Brain microvascular endothelial cell (primary cell): Measurements from ENCODE around the gene USP49.

ENCODE experiments used
- DNase-seq: peaks from one replicate; pipeline ENCODE4 v3.0.0-alpha.2; 2020
- H3K27ac ChIP-seq: fragments of 250-450 bp; sonication (Bioruptor Pico); 2 replicates; pipeline ENCODE4 v1.5.1; 2020; ENCODE audit warnings: mild to moderate bottlenecking, moderate library complexity
- H3K27me3 ChIP-seq: fragments of 250-450 bp; sonication (Bioruptor Pico); replicated peaks from 2 replicates; pipeline ENCODE4 v1.5.1; 2020; ENCODE audit warnings: mild to moderate bottlenecking
- H3K36me3 ChIP-seq: fragments of 250-450 bp; sonication (Bioruptor Pico); replicated peaks from 2 replicates; pipeline ENCODE4 v1.5.1; 2020; ENCODE audit warnings: mild to moderate bottlenecking
- H3K4me3 ChIP-seq: 2 replicates; pipeline ENCODE4 v1.5.1; 2011; ENCODE audit warnings: low read depth, mild to moderate bottlenecking, control low read depth, low read length, moderate library complexity
- CTCF ChIP-seq: IDR thresholded peaks from 2 replicates; pipeline ENCODE4 v1.5.1; 2011; ENCODE audit warnings: low read depth, mild to moderate bottlenecking, moderate library complexity, low read length, control low read depth, inconsistent platforms; ENCODE audit errors: missing control alignments
- in situ Hi-C: cut with HindIII; loops from 2 replicates; pipeline ENCODE4 v1.10.0; 2017; ENCODE audit warnings: low sequenced_read_pairs, low pct_ligation_motif_present

USP49 gene

DNA sequence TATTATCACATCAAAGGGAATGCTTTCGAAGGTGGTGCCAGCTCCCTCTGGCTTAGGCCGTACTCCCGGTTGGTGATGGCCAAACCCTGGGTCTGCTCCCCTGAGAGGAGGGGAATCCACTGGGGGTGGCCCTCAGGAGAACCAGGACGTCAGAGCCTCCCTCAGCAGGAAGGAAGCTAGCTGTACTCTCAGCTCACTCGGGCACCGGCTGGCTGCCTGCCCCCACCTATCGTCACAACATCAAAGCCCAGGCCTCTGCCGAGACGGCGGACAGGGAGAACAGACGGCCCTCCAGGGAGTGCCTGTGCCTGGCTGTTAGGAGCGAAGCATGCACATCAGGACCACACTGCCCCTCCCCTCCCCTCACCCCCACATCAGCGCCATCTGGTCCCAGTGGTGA is 138.8 kb downstream of the USP49 start:
- H3K27me3 ChIP-seq: no peaks in the 10 kb centered on the region
- DNase-seq: no peak
- no peak overlapping the region for H3K27ac ChIP-seq
- no peaks in the 10 kb centered on the region for H3K36me3 ChIP-seq
- no peak overlapping the region for H3K4me3 ChIP-seq
- in situ Hi-C loops: no loop called here
- TF ChIP-seq CTCF: no peak

DNA sequence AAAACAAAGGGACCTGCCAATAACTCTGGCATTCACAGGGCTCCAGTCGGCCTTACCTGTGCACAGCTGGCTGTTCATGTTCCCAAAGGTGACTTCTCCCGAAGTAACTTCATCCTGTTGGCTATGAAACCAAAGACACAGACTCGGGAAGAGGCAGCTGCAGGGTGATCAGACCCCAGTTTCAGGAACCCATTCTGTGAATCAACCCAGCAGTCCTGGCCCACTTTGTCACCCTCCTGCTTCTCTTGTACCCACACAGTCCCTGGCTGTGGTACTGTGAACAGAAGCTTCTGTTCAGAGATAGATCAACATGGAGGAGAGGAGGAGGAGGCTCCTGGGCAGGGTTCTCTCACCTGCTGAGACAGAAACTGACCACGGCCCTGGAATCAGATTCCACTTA is 139.3 kb downstream of the USP49 start:
- H3K36me3 ChIP-seq: no peaks in the 10 kb centered on the region
- H3K27me3 ChIP-seq: no peaks in the 10 kb centered on the region
- no peak overlapping the region for H3K27ac ChIP-seq
- no peak for DNase-seq
- in situ Hi-C loops: no loop called here
- no peak for TF ChIP-seq CTCF
- H3K4me3 ChIP-seq: no peak overlapping the region

DNA sequence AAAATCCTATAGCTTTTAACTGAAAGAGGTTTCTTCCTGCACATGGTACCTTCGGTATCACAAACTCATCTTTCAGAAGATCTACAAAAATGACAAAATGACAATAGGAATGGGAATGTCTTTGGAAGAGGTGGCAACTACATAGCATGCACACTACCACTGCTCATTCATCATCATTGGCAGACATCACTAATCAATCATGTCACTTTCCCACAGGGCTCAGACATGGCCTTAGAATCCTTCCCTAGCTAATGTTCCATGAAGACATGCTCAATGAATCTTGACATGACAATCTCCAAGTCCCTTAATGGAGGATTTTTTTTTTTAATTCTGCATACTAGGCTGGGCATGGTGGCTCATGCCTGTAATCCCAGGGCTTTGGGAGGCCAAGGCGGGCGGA is 144.8 kb downstream of the USP49 start:
- TF ChIP-seq CTCF: no peak
- no peaks in the 10 kb centered on the region for H3K27me3 ChIP-seq
- no peak overlapping the region for H3K4me3 ChIP-seq
- no peak for DNase-seq
- H3K36me3 ChIP-seq: no peaks in the 10 kb centered on the region
- no peak overlapping the region for H3K27ac ChIP-seq
- in situ Hi-C loops: no loop called here

- DNase-seq: no peak
- no peak for TF ChIP-seq CTCF
- Histone ChIP-seq H3K27me3 (no peaks in the 10 kb centered on the region), H3K27ac (no peak overlapping the region), H3K36me3 (no peaks in the 10 kb centered on the region), H3K4me3 (no peak overlapping the region)
- in situ Hi-C loops: no loop called here
These were observed 146.6 kb downstream of the USP49 start for GRCh38 chr6:41748542-41748941.

GRCh38 chr6:41748102-41748477 is 147.1 kb downstream of the USP49 start:
- no peak overlapping the region for H3K4me3 ChIP-seq

More at GRCh38 chr6:41748102-41748477, 147.1 kb downstream of the USP49 start:
- DNase-seq: no peak
- in situ Hi-C loops: no loop called here
- no peak for TF ChIP-seq CTCF
- H3K27ac ChIP-seq: no peak overlapping the region
- no peaks in the 10 kb centered on the region for H3K36me3 ChIP-seq
- no peaks in the 10 kb centered on the region for H3K27me3 ChIP-seq
